RPMI8226 (cell line): ENCODE results near the gene ZNF670.
A peak's percentile ranks its signal among the peaks of the same experiment; 100 is the strongest.
"Not testable (repeated sequence)": the region's sequence is repeated elsewhere in the genome, so short reads cannot be mapped to it uniquely, and the experiment has no call there.

ENCODE experiments used
- DNase-seq: peaks from one replicate; pipeline ENCODE4 v3.0.0-alpha.2; 2015

The ZNF670 gene

GRCh38 chr1:247078258-247079140, at the start of gene ZNF670:
TSS of gene ZNF670 (minus strand) at chr1:247078811. CDS start at chr1:247078596, 215 bp downstream.
- DNase-seq = peak; percentile 99

GRCh38 chr1:247127519-247128282, 49.1 kb upstream of the ZNF670 start:
- DNase-seq = not testable (repeated sequence)

- DNase-seq = not testable (repeated sequence)
Observed at GRCh38 chr1:247126601-247127000, 48.0 kb upstream of the ZNF670 start.

- not testable (repeated sequence) for DNase-seq
Observed at GRCh38 chr1:247126166-247126565, 47.6 kb upstream of the ZNF670 start.

DNA sequence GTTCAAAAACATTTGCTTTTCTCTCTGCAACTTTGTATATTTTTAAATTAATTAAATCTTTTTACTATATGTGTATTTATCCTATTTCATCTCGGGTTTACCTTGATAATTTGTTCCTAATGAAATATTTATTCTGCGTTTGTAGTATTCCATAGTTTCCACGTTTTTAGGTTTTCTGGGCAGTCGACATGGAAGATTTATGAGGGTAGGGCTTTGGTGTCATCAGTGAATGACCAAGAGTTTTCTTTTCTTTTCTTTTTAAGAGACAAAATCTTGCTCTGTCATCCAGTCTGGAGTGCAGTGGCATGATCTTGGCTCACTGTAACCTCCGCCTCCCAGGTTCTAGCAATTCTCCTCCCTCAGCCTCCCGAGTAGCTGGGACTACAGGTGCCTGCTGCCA, 42.8 kb upstream of the ZNF670 start:
- no peak for DNase-seq

GRCh38 chr1:247120408-247120668, 41.7 kb upstream of the ZNF670 start:
- DNase-seq = not testable (repeated sequence)

- no peak for DNase-seq
Observed at GRCh38 chr1:247119600-247120407, 41.2 kb upstream of the ZNF670 start.

- DNase-seq = peak; percentile 61
Observed at GRCh38 chr1:247118946-247119446, 40.4 kb upstream of the ZNF670 start.

DNA sequence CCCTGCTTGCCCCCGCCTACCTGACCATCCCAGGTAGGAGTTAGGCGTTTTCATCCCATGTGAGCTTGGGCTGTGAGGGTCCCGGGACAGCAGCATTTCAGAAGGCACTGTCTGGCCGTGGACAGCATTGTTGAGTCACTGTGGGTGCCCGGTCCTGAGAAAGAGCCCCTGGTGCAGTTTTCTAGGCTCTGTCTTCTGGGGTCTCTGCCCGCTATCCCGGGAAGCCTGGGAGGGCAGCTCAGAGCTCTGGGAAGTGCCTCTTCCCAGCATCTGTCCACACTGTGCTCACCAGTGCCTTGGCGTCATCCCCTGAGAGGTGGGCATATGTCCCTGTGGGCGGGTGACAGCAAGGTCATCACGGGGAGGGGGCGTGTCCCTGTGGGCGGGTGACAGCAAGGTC, 36.9 kb upstream of the ZNF670 start:
- no peak for DNase-seq

GRCh38 chr1:247115141-247115510, 36.5 kb upstream of the ZNF670 start:
- DNase-seq = no peak

DNA sequence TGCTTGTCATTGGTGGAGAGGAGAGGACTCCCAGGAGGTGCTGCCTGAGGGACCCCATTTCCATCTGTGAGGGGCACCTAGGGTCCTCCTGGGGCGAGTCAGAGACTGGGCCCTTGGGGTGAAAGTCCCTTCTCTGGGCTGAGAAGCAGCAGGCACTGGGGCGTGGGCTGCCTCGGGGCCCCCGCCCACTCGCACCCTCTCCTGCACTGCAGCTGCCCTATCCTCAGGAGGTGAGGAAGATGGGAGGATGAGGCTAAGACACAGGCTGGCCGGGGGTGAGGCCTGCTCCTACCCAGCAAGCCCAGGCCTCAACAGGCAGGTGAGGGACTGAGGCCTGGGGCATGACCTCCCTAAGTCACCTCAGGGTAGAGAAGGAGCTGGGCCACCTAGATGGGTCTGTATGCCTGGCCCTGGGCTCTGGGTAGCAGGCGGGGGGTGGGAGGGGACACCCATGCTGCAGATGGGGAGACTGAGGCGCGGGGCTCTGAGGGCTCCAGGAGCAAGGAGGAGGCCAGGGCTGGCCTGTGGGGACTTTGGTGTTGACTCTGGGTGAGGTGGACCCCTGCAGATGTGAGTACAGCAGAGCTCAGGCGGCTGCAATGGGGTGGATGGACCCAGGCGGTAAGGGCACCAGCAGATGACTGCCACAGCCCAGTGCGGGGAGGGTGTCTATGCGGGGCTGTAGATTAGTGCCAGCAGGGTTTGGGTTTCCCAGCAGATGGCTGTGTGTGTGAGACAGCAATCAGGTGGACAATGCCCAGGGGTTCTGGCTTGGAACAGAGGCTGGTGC, 35.9 kb upstream of the ZNF670 start:
- DNase-seq = no peak

- DNase-seq = no peak
Observed at GRCh38 chr1:247113733-247114271, 35.2 kb upstream of the ZNF670 start.

DNA sequence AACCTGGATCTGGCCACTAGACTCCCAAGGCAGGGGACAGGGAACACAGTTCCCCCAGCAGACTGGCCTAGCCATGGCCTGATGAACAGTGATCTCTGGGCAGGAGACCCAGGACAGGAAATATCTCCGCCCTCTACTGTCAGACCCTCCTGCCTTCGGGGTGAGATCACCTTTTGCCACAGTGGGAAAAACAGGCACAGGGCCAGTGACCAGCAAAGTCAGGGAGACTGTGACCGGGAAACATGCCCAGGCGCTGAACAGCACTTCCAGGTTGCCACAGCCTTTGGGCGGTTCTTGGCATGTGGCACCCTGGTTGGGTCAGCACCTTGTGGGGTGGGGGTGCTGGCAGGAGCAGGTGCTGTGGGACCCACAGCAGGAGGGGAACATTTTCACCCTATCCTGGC, 34.5 kb upstream of the ZNF670 start:
- no peak for DNase-seq

DNA sequence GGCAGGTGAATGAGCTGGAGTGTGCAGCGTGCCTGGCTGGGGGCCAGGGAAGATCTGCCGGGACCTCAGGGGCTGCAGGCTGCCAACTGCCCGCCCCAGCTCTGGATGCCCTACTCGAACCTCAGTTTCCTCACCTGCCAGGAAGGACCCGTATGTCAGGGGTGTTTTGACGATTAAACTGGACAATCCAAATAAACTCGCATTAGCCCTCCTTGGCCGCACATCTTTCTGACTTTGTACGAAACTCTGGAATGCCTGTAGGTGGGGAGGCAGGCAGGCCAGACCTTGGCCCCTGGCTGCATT, 33.8 kb upstream of the ZNF670 start:
- DNase-seq = no peak

- DNase-seq = no peak
Observed at GRCh38 chr1:247111700-247112478, 33.3 kb upstream of the ZNF670 start.

DNA sequence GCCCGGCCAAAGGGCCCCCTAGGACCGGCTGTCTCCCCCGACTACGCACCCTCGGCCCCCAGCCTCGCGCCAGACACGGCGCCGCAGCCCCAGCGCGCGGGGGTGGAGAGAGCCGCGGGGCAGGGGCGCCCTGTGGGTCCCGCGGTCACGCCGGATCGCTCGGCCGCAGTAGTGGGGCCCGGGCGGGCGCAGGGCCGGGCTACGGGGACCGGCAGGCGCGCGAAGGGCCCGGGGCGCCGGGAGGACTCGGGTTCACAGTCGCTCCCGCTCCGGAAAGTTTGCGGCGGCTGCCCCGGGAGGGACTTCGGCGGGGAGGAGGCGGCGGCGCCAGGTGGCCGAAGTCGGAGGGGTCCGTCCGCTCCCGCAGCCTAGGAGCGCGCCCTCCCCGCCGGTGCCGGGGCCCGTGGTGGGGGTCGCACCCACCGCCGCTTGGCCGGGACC, 32.7 kb upstream of the ZNF670 start:
- no peak for DNase-seq

- DNase-seq = no peak
Observed at GRCh38 chr1:247110627-247111258, 32.1 kb upstream of the ZNF670 start.

DNA sequence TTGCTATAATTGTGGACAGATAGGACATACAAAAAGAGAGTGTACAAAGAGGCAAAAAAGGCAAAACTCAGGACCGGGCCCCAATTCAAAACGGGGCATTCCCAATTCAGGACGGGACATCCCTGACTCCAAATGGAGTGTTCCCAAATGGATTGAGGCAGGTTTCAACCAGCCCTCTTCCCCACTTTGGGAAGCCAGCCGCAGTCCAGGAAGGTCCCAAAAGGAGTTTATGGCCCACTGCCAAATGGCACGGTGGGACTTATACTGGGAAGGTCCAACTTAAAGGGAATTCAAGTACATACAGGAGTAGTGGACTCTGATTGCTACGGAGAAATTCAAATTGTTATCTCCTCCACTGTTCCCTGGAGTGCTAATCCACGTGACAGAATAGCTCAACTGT, 29.1 kb upstream of the ZNF670 start:
- no peak for DNase-seq

GRCh38 chr1:247105966-247106365, 27.4 kb upstream of the ZNF670 start:
- DNase-seq = no peak

- no peak for DNase-seq
Observed at GRCh38 chr1:247104965-247105364, 26.4 kb upstream of the ZNF670 start.
